HG02763 (cell line): ENCODE measurements around the gene FXYD4.
"Not testable (repeated sequence)": the region's sequence is repeated elsewhere in the genome, so short reads cannot be mapped to it uniquely, and the experiment has no call there.

ENCODE experiments used
- ATAC-seq: cut with Tn5 transposase; IDR thresholded peaks from one replicate; pipeline ENCODE4 v1.9.1; 2021; ENCODE audit warnings: mild to moderate bottlenecking, moderate library complexity; ENCODE audit not compliant: unreplicated experiment

The FXYD4 gene, protein sequence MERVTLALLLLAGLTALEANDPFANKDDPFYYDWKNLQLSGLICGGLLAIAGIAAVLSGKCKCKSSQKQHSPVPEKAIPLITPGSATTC

DNA sequence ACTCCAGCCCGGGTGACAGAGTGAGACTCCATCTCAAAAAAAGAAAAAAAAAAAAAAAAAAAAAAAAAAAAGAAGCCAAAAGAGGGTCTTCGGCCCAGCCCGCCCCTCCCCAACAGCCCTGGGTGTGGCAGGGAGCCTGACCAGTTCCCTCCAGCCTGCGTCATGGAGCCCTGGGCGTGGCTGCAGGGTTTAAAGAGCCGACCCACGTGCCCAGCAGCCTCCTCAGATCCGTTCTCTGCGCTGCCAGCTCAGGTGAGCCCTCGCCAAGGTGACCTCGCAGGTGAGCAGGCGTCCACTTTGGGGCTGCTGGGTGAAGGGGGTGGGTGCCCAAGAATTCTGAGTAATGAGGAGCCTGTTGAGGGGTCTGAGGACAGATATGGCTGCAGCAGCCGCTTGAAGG, at the start of gene FXYD4:
Gene FXYD4 (plus strand): TSS at position 219 of the 400 bp plus-strand sequence. CDS start 2,111 bp downstream, outside the sequence.
- no peak for ATAC-seq

DNA sequence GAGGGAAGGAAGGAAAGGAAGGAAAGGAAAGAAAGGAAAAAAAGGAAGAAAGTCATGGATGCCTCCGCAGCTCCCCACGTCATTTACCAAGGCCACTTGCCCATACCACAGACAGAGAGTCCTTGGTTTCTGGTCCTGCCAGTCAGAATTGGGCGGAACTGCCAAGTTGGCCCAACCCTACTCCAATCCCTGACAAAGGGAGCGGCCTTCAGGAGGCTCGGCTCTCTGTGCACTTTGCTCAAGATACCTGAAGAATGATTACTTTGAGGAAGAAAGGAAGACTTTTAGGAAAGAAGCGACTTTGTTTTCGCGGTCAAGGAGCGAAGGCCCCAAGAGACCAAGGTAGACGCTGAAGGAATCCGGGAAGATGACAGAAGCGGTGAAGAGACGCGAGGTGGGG, 49.1 kb upstream of the FXYD4 start:
- no peak for ATAC-seq

DNA sequence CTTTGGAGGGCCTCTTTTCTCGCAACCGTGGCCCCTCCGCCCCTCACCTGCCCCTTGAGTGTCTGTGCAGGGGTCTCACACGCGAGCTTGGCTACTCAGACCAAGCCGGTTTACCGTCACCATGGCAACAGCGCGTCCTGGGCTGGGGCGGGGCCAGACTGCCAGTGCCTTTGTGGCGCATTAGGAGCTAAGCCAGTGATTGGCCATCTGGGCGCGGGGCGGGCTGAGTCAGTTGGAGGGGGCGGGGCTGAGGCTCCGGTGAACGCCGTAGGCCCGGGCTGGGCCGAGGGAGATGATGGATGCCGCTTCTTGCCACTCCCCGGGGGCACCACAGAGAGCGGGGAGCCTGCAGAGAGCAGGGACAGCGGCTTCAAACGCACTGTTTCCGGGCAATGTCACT, 48.7 kb upstream of the FXYD4 start:
- ATAC-seq = no peak

DNA sequence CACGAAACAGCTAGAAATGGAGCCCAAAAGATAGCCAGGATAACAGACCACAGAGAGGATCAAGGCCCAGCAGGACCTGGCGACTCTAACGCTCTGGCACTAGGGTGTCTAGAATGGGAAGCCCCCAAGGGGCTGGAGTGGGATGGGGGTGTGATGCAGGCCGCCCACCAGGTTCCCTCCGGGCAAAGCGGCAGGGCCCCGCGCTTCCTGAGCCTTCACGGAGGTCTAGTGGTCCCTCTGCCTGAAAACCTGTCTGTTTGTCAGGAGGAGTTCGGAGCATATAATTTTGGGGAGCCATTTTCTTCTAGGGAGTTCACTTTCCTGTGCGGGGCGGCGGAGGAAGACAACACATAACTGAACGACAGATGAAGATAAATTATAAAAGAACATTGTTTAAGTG, 48.2 kb upstream of the FXYD4 start:
- no peak for ATAC-seq

DNA sequence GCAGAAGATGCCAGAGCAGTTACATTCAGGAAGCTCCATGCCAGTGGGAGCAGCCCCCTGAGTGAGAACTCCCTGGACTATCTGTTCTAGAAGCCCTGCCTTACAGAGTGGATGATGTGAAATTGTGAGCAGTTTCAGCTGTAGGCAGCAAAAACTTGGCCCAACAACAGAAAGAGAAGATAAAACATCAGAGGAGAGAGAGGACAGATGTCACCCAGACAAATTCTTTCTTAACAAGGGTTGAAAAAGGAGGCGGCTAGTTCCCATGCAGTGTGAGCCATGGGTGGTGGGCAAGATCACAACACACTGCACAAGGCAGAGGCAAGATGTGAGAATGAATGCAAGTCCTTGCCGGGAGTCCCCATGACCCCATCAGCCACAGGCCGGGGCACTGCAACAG, 46.6 kb upstream of the FXYD4 start:
- no peak for ATAC-seq

DNA sequence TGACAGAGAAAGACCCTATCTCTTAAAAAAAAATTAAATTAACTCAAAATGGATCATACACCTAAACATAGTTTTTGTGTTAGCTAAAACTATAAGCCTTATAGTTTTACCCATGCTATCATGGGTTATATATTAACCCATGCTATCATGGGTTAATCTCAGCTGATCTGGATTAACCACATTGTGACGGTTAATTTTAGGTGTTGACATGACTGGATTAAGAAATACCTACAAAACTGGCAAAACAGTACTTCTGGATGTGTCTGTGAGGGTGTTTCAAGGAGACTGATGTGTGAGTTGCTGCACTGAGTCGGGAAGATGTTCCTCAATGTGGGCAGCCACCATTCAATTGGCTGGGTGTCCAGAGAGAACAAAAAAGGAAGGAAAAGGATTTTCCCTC, 44.3 kb upstream of the FXYD4 start:
- ATAC-seq = no peak

DNA sequence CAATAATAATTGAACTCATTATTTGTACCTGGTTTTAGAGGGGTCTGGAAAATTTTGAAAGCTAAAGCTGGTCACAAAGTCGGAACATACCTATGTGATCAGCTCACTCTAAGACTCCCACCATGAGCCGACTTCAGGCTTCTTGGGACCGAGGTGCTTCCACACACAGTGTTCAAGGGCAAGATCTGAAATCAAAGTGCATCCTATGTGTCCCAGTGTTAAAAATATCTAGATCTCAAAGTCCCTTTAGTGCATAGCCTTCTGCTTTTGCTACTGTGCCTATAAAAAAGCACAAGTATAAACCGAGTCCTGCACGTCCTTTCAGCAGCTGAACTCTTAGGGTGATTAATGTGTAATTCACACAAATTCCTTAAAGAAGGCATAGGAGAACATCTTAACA, 43.5 kb upstream of the FXYD4 start:
- no peak for ATAC-seq

DNA sequence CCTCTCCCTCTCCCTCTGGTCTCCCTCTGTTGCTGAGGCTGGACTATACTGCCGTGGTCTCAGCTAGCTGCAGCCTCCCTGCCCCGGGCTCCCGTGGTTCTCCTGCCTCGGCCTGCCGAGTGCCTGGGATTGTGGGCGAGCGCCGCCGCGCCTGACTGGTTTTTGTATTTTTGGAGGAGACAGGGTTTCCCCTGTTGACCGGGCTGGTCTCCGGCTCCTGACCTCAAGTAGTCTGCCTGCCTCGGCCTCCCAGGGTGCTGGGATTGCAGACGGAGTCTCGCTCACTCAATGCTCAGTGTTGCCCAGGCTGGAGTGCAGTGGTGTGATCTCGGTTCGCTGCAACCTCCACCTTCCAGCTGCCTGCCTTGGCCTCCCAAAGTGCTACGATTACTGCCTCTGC, 42.6 kb upstream of the FXYD4 start:
- not testable (repeated sequence) for ATAC-seq

DNA sequence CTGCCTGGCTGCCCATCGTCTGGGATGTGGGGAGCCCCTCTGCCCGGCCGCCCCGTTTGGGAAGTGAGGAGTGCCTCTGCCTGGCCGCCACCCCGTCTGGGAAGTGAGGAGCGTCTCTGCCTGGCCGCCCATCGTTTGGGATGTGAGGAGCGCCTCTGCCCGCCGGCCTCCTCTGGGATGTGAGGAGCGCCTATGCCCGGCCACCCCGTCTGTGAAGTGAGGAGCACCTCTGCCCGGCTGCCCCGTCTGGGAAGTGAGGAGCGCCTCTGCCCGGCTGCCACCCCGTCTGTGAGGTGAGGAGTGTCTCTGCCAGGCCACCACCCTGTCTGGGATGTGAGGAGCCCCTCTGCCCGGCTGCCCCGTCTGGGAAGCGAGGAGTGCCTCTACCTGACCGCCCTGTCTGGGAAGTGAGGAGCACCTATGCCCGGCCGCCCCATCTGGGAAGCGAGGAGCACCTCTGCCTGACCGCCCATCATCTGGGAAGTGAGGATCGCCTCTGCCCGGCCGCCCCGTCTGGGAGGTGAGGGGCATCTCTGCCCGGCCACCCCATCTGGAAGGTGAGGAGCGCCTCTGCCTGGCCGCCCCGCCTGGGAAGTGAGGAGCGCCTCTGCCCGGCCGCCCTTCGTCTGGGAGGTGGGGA, 42.1 kb upstream of the FXYD4 start:
- not testable (repeated sequence) for ATAC-seq

DNA sequence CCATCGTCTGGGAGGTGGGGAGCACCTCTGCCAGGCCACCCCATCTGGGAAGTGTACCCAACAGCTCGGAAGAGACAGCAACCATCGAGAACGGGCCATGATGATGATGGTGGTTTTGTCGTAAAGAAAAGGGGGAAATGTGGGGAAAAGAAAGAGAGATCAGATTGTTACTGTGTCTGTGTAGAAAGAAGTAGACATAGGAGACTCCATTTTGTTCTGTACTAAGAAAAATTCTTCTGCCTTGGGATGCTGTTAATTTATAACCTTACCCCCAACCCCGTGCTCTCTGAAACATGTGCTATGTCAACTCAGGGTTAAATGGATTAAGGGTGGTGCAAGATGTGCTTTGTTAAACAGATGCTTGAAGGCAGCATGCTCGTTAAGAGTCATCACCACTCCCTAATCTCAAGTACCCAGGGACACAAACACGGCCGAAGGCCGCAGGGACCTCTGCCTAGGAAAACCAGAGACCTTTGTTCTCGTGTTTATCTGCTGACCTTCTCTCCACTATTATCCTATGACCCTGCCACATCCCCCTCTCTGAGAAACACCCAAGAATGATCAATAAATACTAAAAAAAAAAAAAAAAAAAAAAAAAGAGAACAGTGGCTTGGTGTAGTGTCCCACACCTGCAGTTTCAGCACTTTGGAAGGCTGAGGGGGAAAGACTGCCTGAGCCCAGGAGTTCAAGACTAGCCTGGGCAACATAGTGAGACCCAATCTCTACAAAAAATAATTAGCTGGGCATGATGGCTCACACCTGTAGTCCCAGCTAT, 41.2 kb upstream of the FXYD4 start:
- not testable (repeated sequence) for ATAC-seq

DNA sequence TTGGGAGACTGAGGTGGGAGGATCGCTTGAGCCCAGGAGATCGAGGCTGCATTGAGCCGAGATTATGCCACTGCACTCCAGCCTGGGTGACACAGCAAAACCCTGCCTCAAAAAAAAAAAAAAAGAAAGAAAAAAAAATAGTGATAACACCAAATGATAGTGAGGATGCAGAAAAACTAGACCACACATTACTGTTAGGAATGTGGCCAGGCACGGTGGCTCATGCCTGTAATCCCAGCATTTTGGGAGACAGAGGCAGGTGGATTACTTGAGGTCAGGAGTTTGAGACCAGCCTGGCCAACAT, 40.7 kb upstream of the FXYD4 start:
- ATAC-seq = not testable (repeated sequence)

DNA sequence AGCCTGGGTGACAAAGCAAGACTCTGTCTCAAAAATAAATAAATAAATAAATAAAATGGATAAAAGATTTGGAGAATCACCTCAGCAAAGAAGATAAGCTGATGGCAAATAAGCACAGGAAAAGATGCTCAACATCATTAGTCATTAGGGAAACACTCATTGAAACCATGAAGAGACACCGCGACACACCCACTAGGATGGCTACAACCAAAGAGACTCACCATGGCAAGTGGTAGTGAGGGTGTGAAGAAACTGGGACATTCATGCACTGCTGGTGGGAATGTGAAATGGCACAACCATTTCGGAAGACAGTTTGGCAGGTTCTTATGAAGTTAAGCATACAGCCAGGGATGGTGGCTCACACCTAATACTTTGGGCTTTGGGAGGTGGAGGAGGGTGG, 37.8 kb upstream of the FXYD4 start:
- no peak for ATAC-seq

DNA sequence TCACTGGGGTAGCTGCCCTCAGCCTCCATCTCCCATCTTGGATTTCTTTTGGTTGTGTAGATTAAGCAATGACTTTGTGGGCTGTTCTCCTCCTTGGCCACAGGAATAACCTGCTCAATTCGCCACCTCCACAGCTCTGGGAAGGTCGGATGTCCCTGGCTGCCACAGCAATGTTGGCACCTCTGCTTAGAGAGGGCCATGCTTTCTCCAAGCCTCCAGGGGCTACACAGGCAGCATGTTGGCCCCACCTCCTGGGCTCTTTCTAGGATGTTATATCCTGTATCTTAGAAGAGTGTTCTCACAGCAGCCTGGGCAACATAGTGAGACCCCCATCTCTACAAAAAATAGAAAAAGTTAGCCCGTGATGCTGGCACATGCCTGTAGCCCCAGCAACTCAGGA, 35.4 kb upstream of the FXYD4 start:
- no peak for ATAC-seq

DNA sequence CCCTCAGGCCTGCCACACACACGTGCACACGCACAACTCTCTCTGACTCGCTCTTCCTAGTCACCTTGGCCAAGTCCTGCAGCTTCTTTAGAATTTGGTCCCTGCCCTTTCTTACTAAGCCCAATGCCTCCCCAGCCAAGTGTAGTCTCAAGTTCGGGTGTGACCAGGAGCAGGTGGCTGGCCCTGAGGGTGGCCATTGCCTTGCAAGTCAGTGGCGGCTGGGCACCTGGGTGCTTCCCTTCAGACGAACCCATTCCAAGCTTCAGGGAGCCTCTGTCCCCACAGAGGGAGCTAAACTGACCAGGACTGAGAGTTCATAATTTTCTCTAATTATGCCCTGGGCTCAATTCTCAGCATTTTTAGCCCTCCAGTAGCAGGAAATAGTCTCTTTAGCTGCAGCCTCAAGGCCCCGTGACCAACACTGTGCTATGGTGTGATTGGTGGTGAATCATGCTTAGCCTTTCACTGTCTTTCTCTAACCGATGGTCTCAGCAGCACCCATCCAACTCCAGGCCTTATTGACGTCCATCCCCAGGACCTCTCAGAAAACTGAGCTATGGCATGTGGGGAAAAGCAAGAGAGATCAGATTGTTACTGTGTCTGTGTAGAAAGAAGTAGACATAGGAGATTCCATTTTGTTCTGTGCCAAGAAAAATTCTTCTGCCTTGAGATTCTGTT, 34.7 kb upstream of the FXYD4 start:
- no peak for ATAC-seq

DNA sequence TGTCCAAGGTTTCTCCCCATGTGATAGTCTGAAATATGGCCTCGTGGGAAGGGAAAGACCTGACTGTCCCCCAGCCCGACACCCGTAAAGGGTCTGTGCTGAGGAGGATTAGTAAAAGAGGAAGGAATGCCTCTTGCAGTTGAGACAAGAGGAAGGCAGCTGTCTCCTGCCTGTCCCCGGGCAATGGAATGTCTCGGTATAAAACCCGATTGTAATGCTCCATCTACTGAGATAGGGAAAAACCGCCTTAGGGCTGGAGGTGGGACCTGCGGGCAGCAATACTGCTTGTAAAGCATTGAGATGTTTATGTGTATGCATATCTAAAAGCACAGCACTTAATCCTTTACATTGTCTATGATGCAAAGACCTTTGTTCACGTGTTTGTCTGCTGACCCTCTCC, 33.9 kb upstream of the FXYD4 start:
- not testable (repeated sequence) for ATAC-seq

DNA sequence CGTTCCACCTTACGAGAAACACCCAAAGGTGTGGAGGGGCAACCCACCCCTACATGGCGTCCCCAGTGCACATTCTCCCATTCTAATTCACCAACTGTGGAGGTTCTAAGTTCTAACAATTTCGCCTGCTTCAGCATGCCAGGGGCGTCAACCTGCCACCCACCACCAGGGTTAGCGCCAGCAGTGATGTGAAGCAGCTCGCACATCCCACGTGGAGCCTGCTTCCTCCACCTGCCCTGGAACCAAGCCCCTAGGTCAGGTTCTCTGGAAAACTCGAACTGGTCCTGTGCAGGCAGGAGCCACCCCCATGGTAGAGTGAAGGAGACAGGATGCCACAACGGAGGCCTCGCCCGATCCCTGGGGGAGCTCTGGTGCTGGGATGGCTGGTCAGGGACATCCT, 33.3 kb upstream of the FXYD4 start:
- no peak for ATAC-seq

DNA sequence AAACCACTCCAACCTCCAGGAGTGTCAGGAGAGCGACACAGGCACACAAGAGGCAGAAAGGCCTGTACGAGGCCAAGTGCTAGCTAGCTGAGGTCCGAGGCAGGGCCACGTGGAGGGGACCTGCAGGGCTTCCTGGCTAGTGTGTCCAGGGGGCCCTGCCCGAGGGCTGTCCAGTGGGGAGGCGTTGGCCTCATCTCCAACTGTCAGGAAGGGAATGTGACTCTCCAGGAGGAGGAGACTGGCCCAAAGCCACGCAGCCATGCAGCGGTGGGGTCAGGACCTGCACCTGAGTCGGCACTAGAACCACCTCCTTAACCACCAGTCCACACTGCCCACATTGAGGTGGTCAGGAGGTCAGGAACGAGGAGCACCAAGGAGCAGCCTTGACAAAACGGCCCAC, 32.3 kb upstream of the FXYD4 start:
- no peak for ATAC-seq

DNA sequence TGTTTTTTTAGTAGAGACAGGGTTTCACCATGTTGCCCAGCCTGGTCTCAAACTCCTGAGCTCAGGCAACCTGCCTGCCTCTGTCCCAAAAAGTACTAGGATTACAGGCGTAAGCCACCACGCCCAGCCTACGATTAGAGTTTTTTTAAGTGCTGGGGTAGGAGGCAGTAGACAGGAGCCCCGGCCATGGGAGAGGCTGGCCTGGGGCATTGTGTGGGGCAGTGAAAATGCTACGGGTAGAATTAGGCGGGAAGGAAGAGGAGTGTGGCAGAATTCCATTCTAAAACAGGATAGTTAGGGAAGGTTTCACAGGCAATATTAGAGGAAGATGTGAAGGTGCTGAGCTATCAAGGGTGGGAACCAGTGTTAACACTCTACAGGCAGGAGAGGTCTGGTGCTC, 31.3 kb upstream of the FXYD4 start:
- ATAC-seq = no peak

DNA sequence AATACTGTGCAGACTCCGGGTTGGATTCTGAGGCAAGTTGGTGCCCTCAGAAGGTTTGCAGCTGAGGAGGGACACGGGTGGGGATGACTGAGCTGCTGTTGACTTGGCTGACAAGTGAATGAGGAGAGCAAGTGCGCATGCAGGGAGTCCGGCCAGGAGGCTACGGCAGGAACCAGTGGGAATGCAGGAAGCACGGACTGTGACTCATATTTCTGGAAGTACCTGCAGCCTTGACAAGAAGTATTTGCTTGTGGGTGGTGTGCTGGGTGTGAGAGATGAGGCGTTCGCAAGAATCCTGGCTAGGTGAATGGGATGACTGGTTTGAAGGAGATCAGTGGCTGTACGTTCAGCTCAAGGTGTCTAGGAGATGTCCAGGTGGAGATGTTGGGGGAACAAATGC, 30.8 kb upstream of the FXYD4 start:
- no peak for ATAC-seq

DNA sequence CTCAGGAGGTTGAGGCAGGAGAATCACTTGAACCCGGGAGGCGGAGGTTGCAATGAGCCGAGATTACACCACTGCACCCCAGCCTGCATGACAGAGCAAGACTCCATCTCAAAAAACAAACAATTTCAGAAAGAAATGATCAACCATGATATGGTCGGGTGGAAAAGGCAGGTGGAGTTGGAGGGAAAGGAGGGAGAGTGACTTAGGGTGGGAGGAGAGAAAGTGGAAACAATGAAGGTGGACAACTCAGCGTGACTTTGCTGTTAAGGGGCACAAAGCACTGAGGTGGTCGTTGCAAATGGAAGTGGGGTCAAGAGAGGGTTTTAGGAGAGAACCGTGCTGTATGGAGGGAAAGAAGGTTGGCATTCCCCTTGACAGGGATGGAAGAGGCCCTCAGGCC, 30.0 kb upstream of the FXYD4 start:
- ATAC-seq = no peak

DNA sequence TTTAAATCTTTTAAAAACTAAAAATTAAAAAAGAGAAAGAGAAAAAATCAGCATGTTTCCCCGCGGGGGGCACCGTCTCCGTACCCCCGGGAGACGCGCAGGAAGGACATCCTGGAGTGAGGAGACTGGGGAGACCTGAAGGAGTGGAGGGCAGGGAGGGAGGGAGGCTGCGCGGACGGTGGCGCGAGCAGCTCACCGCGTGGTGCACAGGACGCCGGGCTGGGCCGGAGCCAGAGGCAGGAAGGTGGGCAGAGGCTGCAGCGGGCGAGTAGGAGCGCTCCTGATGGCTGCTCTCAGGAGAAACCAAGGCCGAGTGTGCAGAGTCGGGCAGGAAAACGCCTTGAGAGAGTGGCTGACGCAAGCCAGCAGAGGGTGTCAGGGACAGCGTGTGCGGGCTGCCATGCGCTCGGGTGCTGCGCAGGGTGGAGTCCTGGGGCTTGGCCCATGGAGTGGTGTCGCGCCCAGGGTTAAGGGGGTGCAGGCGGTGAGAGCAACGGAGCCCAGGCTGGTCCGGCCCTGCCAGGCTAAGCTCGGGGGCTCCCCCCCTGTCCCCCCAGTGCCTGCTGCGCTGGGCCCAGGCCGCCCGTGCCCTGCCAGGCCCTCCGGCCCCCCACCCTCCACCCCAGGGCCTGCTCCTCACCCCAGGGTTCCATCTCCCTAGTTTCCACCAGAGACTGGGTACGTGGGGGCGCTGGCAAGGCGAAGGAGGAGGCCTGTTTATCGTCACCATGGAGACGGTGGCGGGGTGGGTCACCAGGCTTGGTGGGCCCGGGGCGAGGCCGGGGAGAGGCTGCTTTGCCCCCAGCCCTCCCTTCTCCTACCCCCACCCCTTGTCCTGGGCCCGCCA, 28.9 kb upstream of the FXYD4 start:
- no peak for ATAC-seq
